Measurements from ENCODE around the gene GRN.
"Not testable (repeated sequence)": the region's sequence is repeated elsewhere in the genome, so short reads cannot be mapped to it uniquely, and the experiment has no call there.

GRN gene

DNA sequence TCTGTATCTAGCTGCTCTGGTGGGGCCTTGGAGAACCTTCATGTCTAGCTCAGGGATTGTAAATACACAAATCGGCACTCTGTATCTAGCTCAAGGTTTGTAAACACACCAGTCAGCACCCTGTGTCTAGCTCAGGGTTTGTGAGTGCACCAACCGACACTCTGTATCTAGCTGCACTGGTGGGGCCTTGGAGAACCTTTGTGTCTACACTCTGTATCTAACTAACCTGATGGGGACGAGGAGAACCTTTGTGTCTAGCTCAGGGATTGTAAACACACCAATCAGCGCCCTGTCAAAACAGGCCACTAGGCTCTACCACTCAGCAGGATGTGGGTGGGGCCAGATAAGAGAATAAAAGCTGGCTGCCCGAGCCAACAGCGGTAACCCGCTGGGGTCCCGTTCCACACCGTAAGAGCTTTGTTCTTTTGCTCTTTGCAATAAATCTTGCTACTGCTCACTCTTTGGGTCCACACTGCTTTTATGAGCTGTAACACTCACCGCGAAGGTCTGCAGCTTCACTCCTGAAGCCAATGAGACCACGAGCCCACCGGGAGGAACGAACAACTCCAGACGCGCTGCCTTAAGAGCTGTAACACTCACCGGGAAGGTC, 24.4 kb downstream of the GRN start:
- H3K9ac ChIP-seq (ENCODE audit: low read depth, low read length); H3K4me1 ChIP-seq (ENCODE audit: insufficient read depth, low read length); H3K36me3 ChIP-seq (ENCODE audit: insufficient read depth, low read length): not testable (repeated sequence)

DNA sequence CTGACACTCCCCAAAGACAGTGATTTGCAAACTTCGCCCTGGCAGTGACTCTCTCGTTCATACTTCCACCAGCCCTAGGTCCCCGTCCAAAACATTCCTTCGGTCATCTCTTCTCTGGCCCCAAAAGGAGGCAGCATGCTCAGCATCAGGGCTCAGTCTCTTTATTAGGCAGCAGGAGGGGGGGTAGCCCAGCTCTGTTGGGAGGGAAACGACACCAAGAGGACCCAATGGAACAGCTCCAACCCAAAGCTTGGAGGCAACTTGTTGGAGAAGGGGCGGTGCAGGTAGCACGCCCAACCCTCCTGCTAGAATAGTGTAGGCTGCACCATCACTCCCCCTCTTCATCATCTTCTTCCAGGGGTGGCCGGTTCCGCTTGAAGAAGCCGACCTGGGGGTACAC, 26.9 kb downstream of the GRN start:
- Histone ChIP-seq H3K9me3 (ENCODE audit: control insufficient read depth, insufficient read depth, low read length) (no peaks in the 10 kb centered on the region), H3K36me3 (ENCODE audit: insufficient read depth, low read length) (no peaks in the 10 kb centered on the region), H3K4me1 (ENCODE audit: insufficient read depth, low read length) (peaks cover 9% of the 10 kb centered on the region; the same call in 1 of the 2 replicates), H3K9ac (ENCODE audit: low read depth, low read length) (no peak overlapping the region)

More for the DNA sequence above, 24.4 kb downstream of the GRN start:
- not testable (repeated sequence) for H3K9me3 ChIP-seq (ENCODE audit: control insufficient read depth, insufficient read depth, low read length)

DNA sequence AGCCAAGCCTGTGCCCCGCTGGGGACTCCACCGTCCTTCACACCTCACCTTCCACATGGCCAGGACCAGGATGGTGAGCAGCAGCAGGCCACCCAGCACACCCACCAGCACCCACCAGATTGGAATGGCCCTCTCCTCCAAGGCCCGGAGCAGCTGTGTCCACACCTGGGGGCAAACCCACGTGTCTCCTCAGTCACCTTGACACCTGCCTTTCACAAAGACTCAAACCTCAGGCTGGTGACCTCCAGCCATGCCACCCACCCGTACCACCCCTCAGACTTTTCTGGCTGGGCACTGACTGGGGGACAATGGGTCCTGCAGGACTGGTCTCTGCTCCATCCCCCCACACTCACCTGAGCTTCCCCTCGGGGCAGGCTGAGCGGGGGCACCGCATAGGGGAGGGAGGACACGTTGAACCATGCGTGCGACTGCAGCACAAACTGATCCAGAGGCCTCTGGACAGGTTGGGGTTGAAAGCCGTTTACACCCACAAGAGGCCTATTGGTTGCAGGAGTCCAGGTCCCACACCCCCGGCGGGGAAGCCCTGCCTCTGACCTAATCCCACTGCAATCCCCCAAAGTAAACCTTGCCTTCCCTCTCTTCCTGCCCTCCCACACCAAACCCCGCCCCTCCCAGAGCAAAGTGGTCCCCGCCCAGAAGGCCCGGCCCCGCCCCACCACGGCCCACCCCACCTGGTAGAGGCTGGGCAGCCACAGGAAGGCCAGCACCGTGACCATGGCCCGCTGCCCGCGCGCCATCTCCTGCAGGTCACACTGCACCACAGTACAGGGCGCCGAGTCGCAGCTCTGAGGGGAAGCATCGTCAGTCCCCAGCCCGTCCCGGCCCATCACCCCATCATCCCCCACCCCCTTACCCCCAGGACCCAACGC, 29.4 kb downstream of the GRN start:
- no peaks in the 10 kb centered on the region for H3K36me3 ChIP-seq (ENCODE audit: insufficient read depth, low read length)
- no peaks in the 10 kb centered on the region for H3K9me3 ChIP-seq (ENCODE audit: control insufficient read depth, insufficient read depth, low read length)
- peaks cover 9% of the 10 kb centered on the region; the same call in 1 of the 2 replicates for H3K4me1 ChIP-seq (ENCODE audit: insufficient read depth, low read length)
- H3K9ac ChIP-seq (ENCODE audit: low read depth, low read length), result peak overlapping the region; percentile 36

DNA sequence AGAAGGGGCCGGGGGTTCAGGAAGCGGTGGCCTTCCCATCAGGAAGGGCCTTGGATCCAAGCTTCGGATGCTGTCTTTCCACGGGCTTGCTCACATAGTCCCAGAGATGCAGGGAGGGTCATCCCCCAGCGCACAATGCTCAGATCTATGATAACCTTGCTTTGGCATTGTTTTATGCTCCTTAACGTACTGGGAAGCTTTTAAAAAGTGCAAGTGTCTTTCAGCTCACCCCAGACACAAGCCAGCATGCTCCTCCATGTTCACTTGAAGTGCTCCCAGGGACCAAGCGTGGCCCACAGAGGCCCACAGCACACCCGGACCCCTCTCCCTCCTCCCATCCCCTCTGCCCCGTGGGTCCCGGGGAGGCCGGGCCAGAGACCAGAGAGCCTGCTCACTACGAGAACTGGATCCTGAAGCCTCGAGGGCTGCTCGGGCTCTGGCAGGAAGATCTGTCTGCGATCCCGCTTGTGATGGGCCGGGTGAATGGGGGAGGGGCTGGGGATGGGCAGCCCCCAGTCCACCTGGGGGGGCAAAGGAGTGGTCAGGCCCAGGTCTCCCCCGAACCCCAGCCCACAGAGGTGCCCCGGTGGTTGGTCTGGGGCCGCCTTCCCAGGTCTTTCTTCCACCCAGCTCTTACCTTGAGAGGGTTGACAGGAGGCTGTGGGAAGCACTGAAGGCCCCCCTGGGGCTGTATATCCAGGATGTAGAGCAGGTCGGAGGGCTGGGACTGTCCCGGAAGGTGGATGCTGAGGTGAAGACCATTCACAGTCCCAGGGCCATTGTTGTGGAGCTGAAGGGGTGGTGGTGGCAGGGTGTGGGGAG, 30.3 kb downstream of the GRN start:
- H3K36me3 ChIP-seq (ENCODE audit: insufficient read depth, low read length), result no peaks in the 10 kb centered on the region

DNA sequence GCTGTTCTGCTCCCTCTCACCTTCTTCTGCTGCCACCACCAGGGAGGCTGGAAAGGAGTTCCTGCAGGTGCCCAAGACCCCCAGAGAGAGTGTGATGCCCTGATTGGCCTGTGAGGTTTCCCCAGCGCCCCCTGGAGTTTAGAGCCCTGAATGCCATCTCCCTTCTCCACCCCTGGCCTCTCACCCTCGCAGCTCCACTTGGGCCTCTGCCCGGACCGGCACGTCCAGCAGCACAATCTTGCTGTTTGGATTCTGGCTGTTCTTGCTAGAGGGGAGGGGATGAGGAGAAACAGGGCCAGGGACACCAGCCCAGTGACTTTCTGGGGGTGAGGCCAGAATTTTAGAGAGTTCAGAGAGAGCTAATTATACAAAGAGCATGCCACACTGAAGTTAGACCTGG, 31.0 kb downstream of the GRN start:
- H3K4me1 ChIP-seq (ENCODE audit: insufficient read depth, low read length), result peaks cover 15% of the 10 kb centered on the region; the same call in 1 of the 2 replicates
- no peaks in the 10 kb centered on the region for H3K9me3 ChIP-seq (ENCODE audit: control insufficient read depth, insufficient read depth, low read length)
- H3K9ac ChIP-seq (ENCODE audit: low read depth, low read length), result peak overlapping the region; percentile 32; the same call in 1 of the 2 replicates
- H3K36me3 ChIP-seq (ENCODE audit: insufficient read depth, low read length), result no peaks in the 10 kb centered on the region

More for the DNA sequence above, 30.3 kb downstream of the GRN start:
- Histone ChIP-seq H3K9ac (ENCODE audit: low read depth, low read length) (peak overlapping the region; percentile 32; the same call in 1 of the 2 replicates), H3K4me1 (ENCODE audit: insufficient read depth, low read length) (peaks cover 9% of the 10 kb centered on the region; the same call in 1 of the 2 replicates), H3K9me3 (ENCODE audit: control insufficient read depth, insufficient read depth, low read length) (no peaks in the 10 kb centered on the region)

DNA sequence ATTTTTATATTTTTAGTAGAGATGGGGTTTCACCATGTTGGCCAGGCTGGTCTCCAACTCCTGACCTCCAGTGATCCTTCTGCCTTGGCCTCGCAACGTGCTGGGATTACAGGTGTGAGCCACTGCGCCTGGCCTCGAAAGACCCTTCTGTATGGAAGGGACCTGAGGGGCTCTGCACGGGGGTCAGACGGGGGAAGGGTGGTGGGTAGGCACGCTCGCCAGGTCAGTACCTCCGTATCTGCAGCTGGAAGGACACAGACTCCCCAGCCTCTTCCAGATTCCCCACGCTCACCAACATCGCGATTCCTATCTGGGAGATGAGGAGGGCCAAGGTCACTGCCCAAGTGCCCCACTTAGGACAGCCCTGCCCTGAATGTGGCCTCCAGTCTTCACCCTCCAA, 31.7 kb downstream of the GRN start:
- H3K9me3 ChIP-seq (ENCODE audit: control insufficient read depth, insufficient read depth, low read length), result no peaks in the 10 kb centered on the region
- H3K36me3 ChIP-seq (ENCODE audit: insufficient read depth, low read length), result no peaks in the 10 kb centered on the region
- no peak overlapping the region for H3K9ac ChIP-seq (ENCODE audit: low read depth, low read length)
- H3K4me1 ChIP-seq (ENCODE audit: insufficient read depth, low read length), result peaks cover 15% of the 10 kb centered on the region; the same call in 1 of the 2 replicates

DNA sequence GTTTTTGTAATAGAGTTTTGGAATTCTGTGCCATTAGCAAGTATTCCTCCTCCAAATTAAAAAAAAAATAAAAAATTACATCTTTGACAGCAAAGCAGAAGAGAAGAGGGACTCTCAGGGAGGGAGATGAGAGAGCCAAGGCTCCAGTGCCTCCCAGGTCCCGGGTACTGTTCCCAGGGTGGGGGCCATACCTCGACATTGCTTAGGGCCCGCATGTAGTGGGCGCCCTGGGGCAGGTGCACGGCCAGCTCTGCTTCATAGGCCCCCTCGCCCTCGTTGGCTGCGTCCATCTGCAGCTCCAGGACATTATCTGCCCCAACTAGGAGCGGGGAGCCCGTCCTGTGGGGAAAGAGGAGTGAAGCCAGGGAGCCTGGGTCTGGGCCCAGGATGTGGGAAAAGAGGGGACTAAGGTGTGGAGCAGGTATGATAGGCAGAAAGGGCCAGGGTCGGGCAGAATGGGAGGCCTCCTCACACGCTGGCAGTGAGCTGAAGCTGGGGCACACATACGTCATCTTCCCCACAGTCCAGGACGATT, 33.1 kb downstream of the GRN start:
- no peak overlapping the region for H3K9ac ChIP-seq (ENCODE audit: low read depth, low read length)
- no peaks in the 10 kb centered on the region for H3K9me3 ChIP-seq (ENCODE audit: control insufficient read depth, insufficient read depth, low read length)
- peaks cover 15% of the 10 kb centered on the region; the same call in 1 of the 2 replicates for H3K4me1 ChIP-seq (ENCODE audit: insufficient read depth, low read length)
- no peaks in the 10 kb centered on the region for H3K36me3 ChIP-seq (ENCODE audit: insufficient read depth, low read length)

DNA sequence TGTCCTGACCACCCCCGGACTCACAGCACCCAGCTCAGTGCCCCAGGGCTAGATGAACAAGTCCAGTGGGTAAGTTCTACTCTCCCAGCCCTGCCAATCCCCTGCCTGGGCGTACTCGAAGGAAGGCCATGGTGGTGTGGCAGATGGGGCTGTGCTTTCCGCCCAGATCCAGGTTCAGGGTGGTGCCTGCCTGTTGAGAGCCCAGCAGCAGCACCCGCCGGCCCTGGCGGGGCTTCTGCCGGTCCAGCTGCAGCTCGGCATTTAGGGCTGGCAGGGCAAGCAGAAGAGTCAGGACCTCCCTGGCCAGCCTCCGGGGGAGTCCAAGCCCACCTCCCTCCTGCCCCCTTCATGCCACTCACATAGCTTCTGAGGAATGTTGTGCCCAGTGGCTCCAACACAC, 34.8 kb downstream of the GRN start:
- Histone ChIP-seq H3K4me1 (ENCODE audit: insufficient read depth, low read length) (peaks cover 11% of the 10 kb centered on the region; the same call in 1 of the 2 replicates), H3K9me3 (ENCODE audit: control insufficient read depth, insufficient read depth, low read length) (no peaks in the 10 kb centered on the region), H3K9ac (ENCODE audit: low read depth, low read length) (no peak overlapping the region), H3K36me3 (ENCODE audit: insufficient read depth, low read length) (no peaks in the 10 kb centered on the region)

DNA sequence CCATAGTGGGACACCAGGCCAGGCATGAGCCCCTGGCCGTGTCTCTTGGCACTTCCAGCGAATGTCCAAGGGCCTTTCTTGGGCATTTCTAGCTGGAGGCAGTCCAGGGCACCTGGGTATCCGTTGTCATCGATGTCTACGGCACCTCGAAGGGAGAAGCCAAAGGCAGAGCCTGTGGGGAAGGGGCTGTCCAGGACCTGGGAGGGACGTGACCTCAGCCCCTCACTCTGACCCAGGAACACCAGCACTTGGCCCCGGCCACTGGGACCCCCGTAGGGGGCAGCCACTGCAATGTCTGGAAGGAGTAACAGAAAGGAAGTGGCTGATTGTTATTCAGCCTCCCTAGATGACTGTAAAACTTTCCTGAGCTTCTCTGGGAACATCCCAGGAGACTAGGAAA, 35.7 kb downstream of the GRN start:
- Histone ChIP-seq H3K9me3 (ENCODE audit: control insufficient read depth, insufficient read depth, low read length) (no peaks in the 10 kb centered on the region), H3K9ac (ENCODE audit: low read depth, low read length) (no peak overlapping the region), H3K4me1 (ENCODE audit: insufficient read depth, low read length) (peaks cover 11% of the 10 kb centered on the region; the same call in 1 of the 2 replicates), H3K36me3 (ENCODE audit: insufficient read depth, low read length) (no peaks in the 10 kb centered on the region)

DNA sequence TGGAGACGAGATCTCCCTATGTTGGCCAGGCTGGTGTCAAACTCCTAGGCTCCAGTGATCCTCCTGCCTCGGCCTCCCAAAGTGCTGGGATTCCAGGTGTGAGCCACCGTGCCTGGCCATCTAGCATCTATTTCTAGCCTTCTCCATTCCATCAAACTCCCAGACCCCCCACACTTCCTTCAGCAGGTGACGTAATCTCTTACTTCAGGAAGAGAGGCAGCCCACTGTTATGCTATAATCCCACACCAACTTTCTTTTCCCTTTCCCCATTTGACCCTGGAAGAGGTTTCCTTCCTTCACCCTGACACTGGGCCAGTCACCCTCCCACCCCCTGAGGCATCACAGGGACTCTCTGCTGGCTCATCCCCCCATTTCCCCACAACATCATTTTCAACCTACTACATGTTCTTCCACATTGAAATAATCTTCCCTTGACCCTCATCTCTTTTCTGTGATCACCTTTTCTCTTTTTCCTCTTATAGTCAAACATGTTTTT, 36.8 kb downstream of the GRN start:
- Histone ChIP-seq H3K4me1 (ENCODE audit: insufficient read depth, low read length) (peaks cover 11% of the 10 kb centered on the region; the same call in 1 of the 2 replicates), H3K36me3 (ENCODE audit: insufficient read depth, low read length) (no peaks in the 10 kb centered on the region), H3K9me3 (ENCODE audit: control insufficient read depth, insufficient read depth, low read length) (no peaks in the 10 kb centered on the region), H3K9ac (ENCODE audit: low read depth, low read length) (no peak overlapping the region)

DNA sequence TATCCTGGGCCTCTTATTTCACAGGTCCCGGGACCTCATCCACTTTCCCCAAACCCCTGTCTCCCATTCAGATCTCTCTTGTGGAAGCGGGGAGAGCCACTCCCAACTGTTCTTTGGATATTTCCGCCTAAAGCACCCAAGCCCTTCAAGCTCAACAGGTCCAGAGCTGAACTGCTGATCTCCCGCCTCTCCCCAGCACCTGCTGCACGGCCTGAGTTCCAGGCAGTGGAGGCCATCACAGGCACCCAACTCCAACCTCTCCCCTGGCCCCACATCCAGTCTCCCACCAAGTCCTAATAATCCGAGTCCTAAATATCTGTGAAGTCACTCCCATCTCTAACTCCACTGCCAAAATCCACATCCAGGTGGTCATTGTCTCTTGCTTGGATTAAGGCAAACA, 37.8 kb downstream of the GRN start:
- Histone ChIP-seq H3K4me1 (ENCODE audit: insufficient read depth, low read length) (peaks cover 11% of the 10 kb centered on the region; the same call in 1 of the 2 replicates), H3K9me3 (ENCODE audit: control insufficient read depth, insufficient read depth, low read length) (no peaks in the 10 kb centered on the region), H3K36me3 (ENCODE audit: insufficient read depth, low read length) (no peaks in the 10 kb centered on the region), H3K9ac (ENCODE audit: low read depth, low read length) (no peak overlapping the region)

DNA sequence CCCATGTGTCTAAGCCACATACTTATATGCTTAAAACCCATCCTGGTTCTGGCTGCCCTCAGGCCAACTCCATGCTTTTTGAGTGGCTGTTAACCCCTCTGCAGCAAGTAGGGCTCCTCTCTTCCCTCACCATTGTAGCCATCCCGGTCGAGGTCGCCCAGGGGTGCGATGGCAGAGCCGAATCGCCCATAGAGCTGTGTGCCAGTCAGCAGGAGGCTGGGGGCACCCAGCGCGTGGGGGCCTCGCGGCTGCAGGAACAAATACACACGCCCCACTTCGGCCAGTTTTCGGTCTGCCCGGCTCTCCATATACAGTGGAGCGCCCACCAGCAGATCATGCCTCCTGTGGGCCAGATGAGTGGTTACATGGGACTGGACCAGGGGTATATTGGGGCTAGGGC, 38.3 kb downstream of the GRN start:
- Histone ChIP-seq H3K9me3 (ENCODE audit: control insufficient read depth, insufficient read depth, low read length) (no peaks in the 10 kb centered on the region), H3K9ac (ENCODE audit: low read depth, low read length) (no peak overlapping the region), H3K4me1 (ENCODE audit: insufficient read depth, low read length) (peaks cover 11% of the 10 kb centered on the region; the same call in 1 of the 2 replicates), H3K36me3 (ENCODE audit: insufficient read depth, low read length) (no peaks in the 10 kb centered on the region)

DNA sequence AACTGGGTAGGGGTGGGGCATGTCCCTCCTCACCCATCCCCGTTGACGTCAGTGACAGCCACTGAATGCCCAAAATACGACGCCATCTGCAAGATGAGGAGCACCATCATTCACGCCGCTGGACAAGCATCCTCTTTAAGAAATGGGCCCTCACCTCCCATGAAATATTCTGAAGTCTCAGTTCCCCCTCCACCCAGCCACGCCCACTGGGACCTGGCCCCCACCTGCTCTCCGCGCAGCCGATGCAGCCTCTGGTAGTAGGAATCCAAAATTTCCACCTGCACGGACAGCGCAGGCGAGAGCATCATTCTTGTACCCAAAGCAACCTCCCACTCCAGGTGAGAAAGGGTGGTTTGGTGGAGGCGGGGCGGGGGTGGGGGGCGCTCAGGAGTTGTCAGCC, 38.8 kb downstream of the GRN start:
- no peaks in the 10 kb centered on the region for H3K9me3 ChIP-seq (ENCODE audit: control insufficient read depth, insufficient read depth, low read length)
- peaks cover 11% of the 10 kb centered on the region; the same call in 1 of the 2 replicates for H3K4me1 ChIP-seq (ENCODE audit: insufficient read depth, low read length)
- no peak overlapping the region for H3K9ac ChIP-seq (ENCODE audit: low read depth, low read length)
- H3K36me3 ChIP-seq (ENCODE audit: insufficient read depth, low read length), result no peaks in the 10 kb centered on the region

Measured in ES-I3 (cell line).